Measurements from ENCODE around the gene ZCCHC14.

The ZCCHC14 gene

GRCh38 chr16:87414251-87414680 lies 78.6 kb downstream of the ZCCHC14 start:
- Histone ChIP-seq H3K4me3 (IDR thresholded peaks at IDR 0.05; ENCODE audit: insufficient read depth, low read depth, low read length) (no peak overlapping the region), H3K27ac (no peak overlapping the region), H3K4me2 (no peak overlapping the region), H3K79me2 (ENCODE audit: insufficient read depth, low read depth) (no peaks in the 10 kb centered on the region), H4K20me1 (ENCODE audit: insufficient read depth) (no peaks in the 10 kb centered on the region), H3K36me3 (ENCODE audit: insufficient read depth) (no peaks in the 10 kb centered on the region; the same call in 1 of the 2 replicates), H3K4me1 (ENCODE audit: low read depth, poor library complexity, severe bottlenecking) (no peaks in the 10 kb centered on the region), H3K9ac (no peak overlapping the region), H2AFZ (ENCODE audit: low read depth) (no peak overlapping the region), H3K27me3 (ENCODE audit: insufficient read depth, low read depth) (no peaks in the 10 kb centered on the region)
- no peak for TF ChIP-seq CTCF (conservative IDR thresholded peaks at IDR 0.05; ENCODE audit: low read depth, low read length)

GRCh38 chr16:87412996-87413421 lies 79.8 kb downstream of the ZCCHC14 start:
- Histone ChIP-seq H3K4me2 (no peak overlapping the region), H3K9ac (no peak overlapping the region), H3K4me3 (IDR thresholded peaks at IDR 0.05; ENCODE audit: insufficient read depth, low read depth, low read length) (no peak overlapping the region), H2AFZ (ENCODE audit: low read depth) (no peak overlapping the region), H3K27me3 (ENCODE audit: insufficient read depth, low read depth) (no peaks in the 10 kb centered on the region), H3K27ac (no peak overlapping the region), H3K4me1 (ENCODE audit: low read depth, poor library complexity, severe bottlenecking) (no peaks in the 10 kb centered on the region), H4K20me1 (ENCODE audit: insufficient read depth) (no peaks in the 10 kb centered on the region), H3K79me2 (ENCODE audit: insufficient read depth, low read depth) (no peaks in the 10 kb centered on the region), H3K36me3 (ENCODE audit: insufficient read depth) (no peaks in the 10 kb centered on the region; the same call in 1 of the 2 replicates)
- no peak for TF ChIP-seq CTCF (conservative IDR thresholded peaks at IDR 0.05; ENCODE audit: low read depth, low read length)

- H3K4me3 ChIP-seq (IDR thresholded peaks at IDR 0.05; ENCODE audit: insufficient read depth, low read depth, low read length), result no peak overlapping the region
- no peaks in the 10 kb centered on the region for H3K79me2 ChIP-seq (ENCODE audit: insufficient read depth, low read depth)
- no peak overlapping the region for H3K4me2 ChIP-seq
- no peak for TF ChIP-seq CTCF (conservative IDR thresholded peaks at IDR 0.05; ENCODE audit: low read depth, low read length)
- H3K36me3 ChIP-seq (ENCODE audit: insufficient read depth), result no peaks in the 10 kb centered on the region; the same call in 1 of the 2 replicates
- H3K27me3 ChIP-seq (ENCODE audit: insufficient read depth, low read depth), result no peaks in the 10 kb centered on the region
- H4K20me1 ChIP-seq (ENCODE audit: insufficient read depth), result no peaks in the 10 kb centered on the region
- H3K27ac ChIP-seq, result no peak overlapping the region
- no peak overlapping the region for H3K9ac ChIP-seq
- H2AFZ ChIP-seq (ENCODE audit: low read depth), result no peak overlapping the region
- H3K4me1 ChIP-seq (ENCODE audit: low read depth, poor library complexity, severe bottlenecking), result no peaks in the 10 kb centered on the region
Observed at GRCh38 chr16:87412371-87412995, 80.3 kb downstream of the ZCCHC14 start.

- Histone ChIP-seq H3K4me2 (no peak overlapping the region), H3K9ac (no peak overlapping the region), H4K20me1 (ENCODE audit: insufficient read depth) (no peaks in the 10 kb centered on the region), H3K27me3 (ENCODE audit: insufficient read depth, low read depth) (no peaks in the 10 kb centered on the region), H3K36me3 (ENCODE audit: insufficient read depth) (no peaks in the 10 kb centered on the region), H3K4me1 (ENCODE audit: low read depth, poor library complexity, severe bottlenecking) (no peaks in the 10 kb centered on the region), H3K79me2 (ENCODE audit: insufficient read depth, low read depth) (no peaks in the 10 kb centered on the region), H2AFZ (ENCODE audit: low read depth) (no peak overlapping the region), H3K27ac (no peak overlapping the region), H3K4me3 (IDR thresholded peaks at IDR 0.05; ENCODE audit: insufficient read depth, low read depth, low read length) (no peak overlapping the region)
- no peak for TF ChIP-seq CTCF (conservative IDR thresholded peaks at IDR 0.05; ENCODE audit: low read depth, low read length)
Observed at GRCh38 chr16:87411375-87412271, 81.2 kb downstream of the ZCCHC14 start.
